CD4-positive, alpha-beta T cell treated with Interferon alpha-2 for 1 hour (primary cell): ENCODE data around the gene INF2.

Experiments used
- DNase-seq, 2 donors: peaks; one replicate each; pipeline ENCODE4 v3.0.0-alpha.2; 2020 to 2022

Gene INF2

DNA sequence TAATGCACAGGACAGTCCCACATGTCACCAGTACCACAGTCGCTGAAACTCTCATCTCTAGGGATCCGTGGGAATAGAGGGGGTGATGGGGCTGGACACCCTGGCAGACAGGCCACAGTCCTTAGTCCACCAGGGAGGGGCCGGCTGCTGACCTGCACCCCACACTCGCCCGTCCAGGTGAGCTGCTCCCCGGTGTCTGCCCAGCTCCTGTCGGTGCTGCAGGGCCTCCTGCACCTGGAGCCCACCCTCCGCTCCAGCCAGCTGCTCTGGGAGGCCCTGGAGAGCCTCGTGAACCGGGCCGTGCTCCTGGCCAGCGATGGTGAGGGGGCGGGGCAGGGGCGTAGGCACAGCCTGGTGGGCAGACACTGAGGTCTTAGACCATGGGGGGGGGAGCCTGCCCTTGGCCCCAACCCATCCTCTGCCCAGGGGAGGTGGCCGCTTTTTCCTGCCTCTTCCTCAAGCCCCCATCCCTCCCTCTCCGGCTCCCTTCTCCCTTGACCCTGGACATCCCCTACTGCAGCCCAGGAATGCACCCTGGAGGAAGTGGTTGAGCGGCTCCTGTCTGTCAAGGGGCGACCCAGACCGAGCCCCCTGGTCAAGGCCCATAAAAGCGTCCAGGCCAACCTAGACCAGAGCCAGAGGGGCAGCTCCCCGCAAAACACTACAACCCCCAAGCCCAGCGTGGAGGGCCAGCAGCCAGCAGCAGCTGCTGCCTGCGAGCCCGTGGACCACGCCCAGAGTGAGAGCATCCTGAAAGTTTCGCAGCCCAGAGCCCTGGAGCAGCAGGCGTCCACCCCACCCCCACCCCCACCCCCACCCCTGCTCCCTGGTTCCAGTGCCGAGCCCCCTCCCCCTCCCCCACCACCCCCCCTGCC is 17.6 kb downstream of the INF2 start:
- DNase-seq = no peak

GRCh38 chr14:104707608-104708595 is 18.5 kb downstream of the INF2 start:
- no peak for DNase-seq

GRCh38 chr14:104708606-104709268 is 19.3 kb downstream of the INF2 start:
- peak; percentile 69 to 77 for DNase-seq

- DNase-seq = no peak
Measured at GRCh38 chr14:104709387-104710039, 20.1 kb downstream of the INF2 start.

GRCh38 chr14:104710071-104710735 is 20.8 kb downstream of the INF2 start:
- no peak for DNase-seq

- no peak for DNase-seq
Measured at GRCh38 chr14:104712881-104713734, 23.7 kb downstream of the INF2 start.

- no peak for DNase-seq
Measured at GRCh38 chr14:104714066-104714465, 24.6 kb downstream of the INF2 start.

DNA sequence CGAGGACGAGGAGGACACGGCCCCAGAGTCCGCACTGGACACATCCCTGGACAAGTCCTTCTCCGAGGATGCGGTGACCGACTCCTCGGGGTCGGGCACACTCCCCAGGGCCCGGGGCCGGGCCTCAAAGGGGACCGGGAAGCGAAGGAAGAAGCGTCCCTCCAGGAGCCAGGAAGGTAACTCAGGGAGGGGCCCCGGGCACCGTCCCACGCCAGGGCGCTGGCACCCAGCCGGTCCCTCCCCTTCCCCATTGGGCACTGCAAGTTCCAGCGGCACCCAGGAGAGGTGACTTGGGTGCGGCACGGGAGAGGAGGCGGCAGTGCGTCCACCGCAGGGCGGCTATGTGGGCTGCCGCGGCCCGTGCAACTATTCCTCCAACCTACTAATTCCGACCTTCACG is 25.3 kb downstream of the INF2 start:
- DNase-seq = no peak

DNA sequence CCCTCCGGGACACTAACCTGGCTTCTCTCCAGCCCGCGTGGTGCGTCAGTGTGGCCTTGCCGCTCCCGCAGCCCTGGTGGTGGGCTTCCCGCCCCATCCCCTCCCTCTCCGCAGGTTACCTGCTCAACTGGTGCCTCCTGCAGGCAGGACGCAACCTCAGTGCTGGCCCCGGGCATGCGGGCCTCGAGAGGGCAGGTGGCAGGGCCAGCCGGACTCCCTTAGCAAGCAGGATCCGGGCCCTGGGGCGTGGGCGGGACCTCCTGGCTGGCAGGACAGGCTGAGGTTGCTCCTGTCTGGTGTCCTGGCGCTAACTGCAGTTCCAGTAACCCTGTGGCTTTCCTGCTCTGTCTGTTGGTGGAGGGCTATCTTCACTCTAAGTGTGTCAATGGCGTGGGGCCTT is 26.0 kb downstream of the INF2 start:
- no peak for DNase-seq

DNA sequence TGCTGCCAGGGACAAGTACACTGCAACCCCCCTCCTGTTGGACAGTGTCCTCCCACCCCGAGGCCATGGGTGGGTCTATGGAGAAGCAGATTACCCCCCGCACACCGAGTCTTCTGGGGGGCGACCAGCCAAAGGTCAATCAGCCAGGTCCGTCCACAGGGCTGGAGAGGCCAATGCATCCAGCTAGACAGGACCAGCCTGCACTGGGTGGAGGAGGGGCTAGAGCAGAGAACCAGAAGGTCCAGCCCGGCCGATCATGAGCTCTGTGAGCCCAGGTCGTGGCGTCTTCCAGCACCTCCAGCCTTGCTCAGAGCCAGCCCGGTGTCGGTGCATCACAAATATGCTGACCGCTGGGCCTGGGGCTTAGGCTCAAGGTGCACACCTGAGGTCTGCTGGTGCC is 26.5 kb downstream of the INF2 start:
- DNase-seq = no peak

- no peak for DNase-seq
Measured at GRCh38 chr14:104717137-104717536, 27.7 kb downstream of the INF2 start.

GRCh38 chr14:104717646-104718045 is 28.2 kb downstream of the INF2 start:
- DNase-seq = no peak

DNA sequence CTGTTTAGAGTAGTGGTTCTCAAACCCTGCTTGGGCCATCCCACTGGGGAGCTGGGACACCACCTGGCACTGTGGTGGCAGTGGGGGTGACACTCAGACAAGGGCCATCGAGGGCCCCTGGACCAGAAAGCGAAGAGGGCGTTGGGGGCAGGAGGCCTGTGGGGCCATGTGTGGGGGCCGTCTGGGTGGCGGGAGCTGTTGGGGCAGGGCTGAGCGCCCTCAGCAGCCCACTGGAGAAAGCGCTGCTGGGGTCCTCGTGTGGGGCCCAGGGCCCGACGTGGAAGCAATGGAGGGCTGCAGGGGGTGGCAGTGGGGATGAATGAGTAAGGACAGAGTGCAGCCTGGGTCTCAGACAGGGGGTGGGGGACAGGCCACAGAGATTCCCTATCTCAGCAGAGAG is 28.7 kb downstream of the INF2 start:
- no peak for DNase-seq

- no peak for DNase-seq
Measured at GRCh38 chr14:104718871-104719270, 29.5 kb downstream of the INF2 start.

DNA sequence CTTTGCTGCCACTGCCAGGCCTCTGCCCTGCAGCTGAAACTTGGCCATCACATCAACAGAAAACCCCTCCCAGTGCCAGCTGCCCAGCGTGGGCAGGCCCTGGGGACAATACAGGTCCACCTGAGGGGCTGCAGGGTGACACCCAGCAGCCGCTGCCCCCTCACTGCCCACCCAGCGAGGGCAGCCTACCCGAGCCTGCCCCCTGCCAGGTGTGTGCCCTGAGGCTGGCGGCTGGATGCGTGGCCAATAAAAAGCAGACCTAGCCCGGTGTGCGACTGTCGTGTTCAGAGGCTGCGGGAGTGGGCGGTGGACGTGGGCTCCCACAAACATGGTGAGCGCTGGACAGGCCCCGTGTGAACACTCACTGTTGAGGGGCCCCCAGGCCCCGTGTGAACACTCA is 29.9 kb downstream of the INF2 start:
- no peak for DNase-seq

- no peak for DNase-seq
Measured at GRCh38 chr14:104721505-104722431, 32.4 kb downstream of the INF2 start.

DNA sequence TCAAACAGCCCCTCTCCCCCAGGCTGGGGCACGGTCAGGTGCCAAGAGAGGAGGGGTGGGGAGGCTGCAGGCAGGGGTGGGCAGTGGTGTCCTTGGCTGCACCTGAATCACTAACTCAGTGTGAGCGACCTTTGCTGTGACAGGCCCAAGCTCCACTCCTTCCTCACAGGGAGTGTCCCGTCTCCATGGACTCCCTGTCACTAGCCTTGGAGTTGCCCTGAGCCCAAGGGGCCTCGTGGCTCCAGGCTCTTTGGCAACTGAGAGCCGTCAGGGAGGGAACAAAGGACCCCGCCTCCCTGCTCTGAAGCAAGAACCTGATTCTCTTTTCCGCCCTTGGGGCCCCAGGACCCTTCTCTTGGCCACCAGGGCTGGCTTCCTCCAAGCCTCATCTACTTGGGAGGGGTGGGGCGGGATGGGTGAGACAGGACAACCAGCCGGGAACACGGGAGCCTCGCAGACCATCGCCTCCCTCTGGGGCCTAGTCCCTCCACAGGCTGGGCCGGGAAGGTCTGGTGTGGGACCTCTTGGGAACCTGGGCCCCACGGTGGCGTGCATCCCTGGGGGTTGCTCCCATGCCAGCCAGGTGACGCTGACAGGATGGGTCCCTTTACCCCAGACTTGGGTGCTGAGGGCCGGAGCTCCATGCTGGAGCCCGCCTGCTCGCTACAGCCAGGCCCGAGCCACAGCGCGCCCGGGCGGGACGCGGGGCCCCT is 33.7 kb downstream of the INF2 start:
- DNase-seq = no peak

GRCh38 chr14:104723651-104724406 is 34.4 kb downstream of the INF2 start, which contains the start of gene ADSS1:
Gene ADSS1 (plus strand): TSS chr14:104724229. CDS start chr14:104724271, 42 bp downstream.
- peak; percentile 47 to 65 for DNase-seq
